NCI-H748 (cell line): ENCODE data around the gene ENOX1.

Source experiments
- DNase-seq: peaks from one replicate; lab custom pipeline; 2025; ENCODE audit not compliant: unreplicated experiment; lab: John Stamatoyannopoulos, UW

Gene ENOX1

GRCh38 chr13:43785650-43786471 is 911 bp downstream of the ENOX1 start:
- DNase-seq = peak; percentile 79

GRCh38 chr13:43785261-43785649 is 1.5 kb downstream of the ENOX1 start:
- no peak for DNase-seq

GRCh38 chr13:43784496-43784895 is 2.3 kb downstream of the ENOX1 start:
- DNase-seq = no peak

GRCh38 chr13:43783820-43784219 is 3.0 kb downstream of the ENOX1 start:
- DNase-seq = peak; percentile 91

GRCh38 chr13:43782686-43783085 is 4.1 kb downstream of the ENOX1 start:
- no peak for DNase-seq

- DNase-seq = no peak
Measured at GRCh38 chr13:43780666-43781065, 6.1 kb downstream of the ENOX1 start.

GRCh38 chr13:43776501-43777079 is 10.2 kb downstream of the ENOX1 start:
- DNase-seq = no peak

- DNase-seq = no peak
Measured at GRCh38 chr13:43776006-43776405, 10.8 kb downstream of the ENOX1 start.

GRCh38 chr13:43773602-43774001 is 13.2 kb downstream of the ENOX1 start:
- DNase-seq = no peak

GRCh38 chr13:43770871-43771270 is 15.9 kb downstream of the ENOX1 start:
- no peak for DNase-seq

GRCh38 chr13:43769529-43769928 is 17.2 kb downstream of the ENOX1 start:
- DNase-seq = no peak

GRCh38 chr13:43767341-43767931 is 19.3 kb downstream of the ENOX1 start:
- DNase-seq = peak; percentile 9

GRCh38 chr13:43766725-43767124 is 20.0 kb downstream of the ENOX1 start:
- no peak for DNase-seq

GRCh38 chr13:43764349-43764748 is 22.4 kb downstream of the ENOX1 start:
- DNase-seq = no peak

- no peak for DNase-seq
Measured at GRCh38 chr13:43763143-43763759, 23.5 kb downstream of the ENOX1 start.

- DNase-seq = no peak
Measured at GRCh38 chr13:43761616-43762315, 25.0 kb downstream of the ENOX1 start.

GRCh38 chr13:43760257-43760656 is 26.5 kb downstream of the ENOX1 start:
- no peak for DNase-seq

GRCh38 chr13:43758834-43759233 is 27.9 kb downstream of the ENOX1 start:
- no peak for DNase-seq

- no peak for DNase-seq
Measured at GRCh38 chr13:43757266-43757665, 29.5 kb downstream of the ENOX1 start.

- no peak for DNase-seq
Measured at GRCh38 chr13:43755844-43756243, 30.9 kb downstream of the ENOX1 start.

- no peak for DNase-seq
Measured at GRCh38 chr13:43751624-43752023, 35.1 kb downstream of the ENOX1 start.
